HG03378 (cell line): Measurements from ENCODE around the gene OAT.

ENCODE experiments used
- ATAC-seq: cut with Tn5 transposase; IDR thresholded peaks from one replicate; pipeline ENCODE4 v1.9.1; 2021; ENCODE audit warnings: mild to moderate bottlenecking, moderate library complexity; ENCODE audit not compliant: unreplicated experiment

OAT gene

GRCh38 chr10:124407456-124407855 lies 11.3 kb downstream of the OAT start:
- ATAC-seq, result no peak

GRCh38 chr10:124403548-124403947 lies 15.2 kb downstream of the OAT start:
- peak; percentile 87 for ATAC-seq

GRCh38 chr10:124402273-124402672 lies 16.4 kb downstream of the OAT start:
- ATAC-seq, result no peak

GRCh38 chr10:124401633-124402032 lies 17.1 kb downstream of the OAT start:
- no peak for ATAC-seq

- no peak for ATAC-seq
These were observed 24.1 kb downstream of the OAT start for GRCh38 chr10:124394583-124394982.

- no peak for ATAC-seq
These were observed 25.9 kb downstream of the OAT start for GRCh38 chr10:124392626-124393342.

- no peak for ATAC-seq
These were observed 28.1 kb downstream of the OAT start for GRCh38 chr10:124390471-124391187.

GRCh38 chr10:124389613-124390361 lies 28.9 kb downstream of the OAT start:
- no peak for ATAC-seq

- ATAC-seq, result no peak
These were observed 29.7 kb downstream of the OAT start for GRCh38 chr10:124388823-124389612.

- no peak for ATAC-seq
These were observed 30.3 kb downstream of the OAT start for GRCh38 chr10:124388476-124388822.

GRCh38 chr10:124387078-124387874 lies 31.4 kb downstream of the OAT start:
- no peak for ATAC-seq

GRCh38 chr10:124386186-124387077 lies 32.3 kb downstream of the OAT start:
- ATAC-seq, result no peak

GRCh38 chr10:124385627-124386185 lies 33.0 kb downstream of the OAT start:
- ATAC-seq, result no peak

- ATAC-seq, result no peak
These were observed 34.0 kb downstream of the OAT start for GRCh38 chr10:124384591-124385190.

GRCh38 chr10:124384172-124384571 lies 34.6 kb downstream of the OAT start:
- ATAC-seq, result no peak

GRCh38 chr10:124383496-124383895 lies 35.2 kb downstream of the OAT start:
- ATAC-seq, result no peak

GRCh38 chr10:124381011-124381611 lies 37.6 kb downstream of the OAT start:
- ATAC-seq, result no peak
